OCI-LY3 (cell line): ENCODE results near the gene RTTN.
"Not testable (repeated sequence)": the region's sequence is repeated elsewhere in the genome, so short reads cannot be mapped to it uniquely, and the experiment has no call there.

ENCODE experiments used
- CTCF ChIP-seq: fragments of 200-600, 300-600 bp; sonication (generic); IDR thresholded peaks from 2 replicates; pipeline ENCODE4 v1.5.1; 2014; ENCODE audit warnings: antibody characterized with exemption, low read length, low read depth
- EZH2phosphoT487 ChIP-seq: fragments of 200-600 bp; shearing (Covaris generic); IDR thresholded peaks from 2 replicates; pipeline ENCODE4 v1.6.1; 2018; ENCODE audit warnings: antibody characterized with exemption, mixed run types, low read depth

GRCh38 chr18:70236921-70237320 is 31.4 kb upstream of the RTTN start:
- TF ChIP-seq CTCF, EZH2phosphoT487: not testable (repeated sequence)
